GM19023 (cell line): ENCODE measurements around the gene SCP2.

Experiments used
- ATAC-seq: cut with Tn5 transposase; IDR thresholded peaks from one replicate; pipeline ENCODE4 v1.9.1; 2021; ENCODE audit warnings: mild to moderate bottlenecking, moderate library complexity; ENCODE audit not compliant: unreplicated experiment

SCP2 gene

DNA sequence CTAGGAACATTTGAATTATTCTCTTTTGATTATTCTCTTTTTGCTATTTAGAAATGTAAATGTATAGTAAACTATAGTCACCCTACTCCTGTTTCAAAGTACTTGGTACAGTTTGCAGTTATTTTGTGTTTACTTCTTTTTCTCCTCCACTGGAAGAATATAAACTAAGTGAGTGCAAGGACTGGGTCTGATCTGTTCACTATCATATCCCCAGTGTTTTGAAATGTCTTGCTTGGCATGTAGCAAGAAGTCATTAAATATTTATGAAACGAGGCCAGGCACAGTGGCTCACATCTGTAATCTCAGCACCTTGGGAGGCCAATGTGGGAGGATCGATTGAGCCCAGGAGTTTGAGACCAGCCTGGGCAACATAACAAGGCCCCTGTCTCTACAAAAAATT, 99.2 kb downstream of the SCP2 start:
- no peak for ATAC-seq

- ATAC-seq, result no peak
These were observed 104.7 kb downstream of the SCP2 start for GRCh38 chr1:53031732-53032131.

- ATAC-seq, result no peak
These were observed 110.1 kb downstream of the SCP2 start for GRCh38 chr1:53037159-53037558.

DNA sequence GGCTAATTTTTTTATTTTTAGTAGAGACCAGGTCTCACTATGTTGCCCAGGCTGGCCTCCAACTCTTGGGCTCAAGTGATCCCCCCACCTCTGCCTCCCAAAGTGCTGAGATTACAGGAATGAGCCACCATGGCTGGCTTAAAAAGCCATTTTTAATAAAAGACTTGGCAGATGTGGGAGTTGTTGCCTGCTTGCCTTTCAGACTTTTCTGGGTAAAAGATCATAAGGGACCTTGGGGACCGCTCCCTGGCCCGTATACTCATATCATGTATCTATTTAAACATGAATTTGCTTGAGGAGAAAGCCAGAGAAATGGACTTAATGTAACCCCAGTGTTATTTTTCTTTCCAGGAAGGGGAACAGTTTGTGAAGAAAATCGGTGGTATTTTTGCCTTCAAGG, 111.5 kb downstream of the SCP2 start:
- no peak for ATAC-seq

- ATAC-seq, result no peak
These were observed 116.2 kb downstream of the SCP2 start for GRCh38 chr1:53043271-53043670.

- no peak for ATAC-seq
These were observed 117.8 kb downstream of the SCP2 start for GRCh38 chr1:53044926-53045325.

DNA sequence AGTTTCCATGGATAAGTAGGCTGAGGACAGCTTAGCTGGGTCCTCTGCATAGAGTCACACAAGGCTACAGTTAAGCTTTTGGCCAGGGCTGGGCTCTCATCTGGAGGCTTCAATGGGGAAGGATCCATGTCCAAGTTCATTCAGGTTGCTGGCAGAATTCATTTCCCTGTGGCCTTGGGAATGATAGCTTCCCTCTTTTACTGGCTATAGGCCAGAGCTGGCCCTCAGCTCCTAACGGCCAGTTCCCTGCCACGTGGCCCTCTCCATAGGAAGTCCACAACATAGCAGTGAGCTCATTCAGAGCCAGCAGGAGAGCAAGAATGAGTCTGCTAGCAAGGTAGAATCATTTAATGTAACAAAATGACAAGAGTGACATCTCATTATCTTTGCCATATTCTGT, 119.9 kb downstream of the SCP2 start:
- ATAC-seq, result no peak

- ATAC-seq, result no peak
These were observed 121.0 kb downstream of the SCP2 start for GRCh38 chr1:53047737-53048736.

DNA sequence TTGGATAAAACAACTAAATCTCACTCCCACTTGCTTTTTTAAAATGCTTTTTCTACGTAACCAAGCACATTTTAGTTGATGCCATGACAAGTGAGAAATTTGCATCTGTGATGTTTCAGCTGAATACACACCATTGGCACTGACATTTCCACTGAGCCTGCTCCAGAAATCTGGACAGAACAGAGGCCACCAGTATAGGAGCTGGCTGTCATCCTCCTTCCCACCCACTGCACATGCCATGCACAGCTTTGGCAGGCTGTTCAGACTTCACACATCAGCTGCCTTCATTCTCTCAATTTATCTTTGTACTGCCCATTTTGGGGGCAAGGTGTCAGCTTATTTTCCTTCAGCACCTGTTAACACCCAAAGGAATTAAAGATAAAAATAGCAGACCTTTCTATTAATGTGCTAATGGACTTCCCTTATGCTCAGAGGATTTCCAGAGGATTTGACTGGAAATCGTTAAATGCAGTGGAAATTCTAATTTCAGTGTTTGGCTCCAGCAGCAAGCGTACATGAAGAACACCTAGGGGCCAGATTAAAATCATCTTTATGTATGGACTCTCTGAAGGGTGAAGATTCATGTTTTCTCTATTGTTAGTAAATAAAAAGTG, 122.0 kb downstream of the SCP2 start:
- ATAC-seq, result no peak

GRCh38 chr1:53049574-53049967, 122.5 kb downstream of the SCP2 start:
- ATAC-seq, result no peak

- ATAC-seq, result no peak
These were observed 123.2 kb downstream of the SCP2 start for GRCh38 chr1:53050310-53050709.

- ATAC-seq, result no peak
These were observed 124.6 kb downstream of the SCP2 start for GRCh38 chr1:53051676-53052075.

DNA sequence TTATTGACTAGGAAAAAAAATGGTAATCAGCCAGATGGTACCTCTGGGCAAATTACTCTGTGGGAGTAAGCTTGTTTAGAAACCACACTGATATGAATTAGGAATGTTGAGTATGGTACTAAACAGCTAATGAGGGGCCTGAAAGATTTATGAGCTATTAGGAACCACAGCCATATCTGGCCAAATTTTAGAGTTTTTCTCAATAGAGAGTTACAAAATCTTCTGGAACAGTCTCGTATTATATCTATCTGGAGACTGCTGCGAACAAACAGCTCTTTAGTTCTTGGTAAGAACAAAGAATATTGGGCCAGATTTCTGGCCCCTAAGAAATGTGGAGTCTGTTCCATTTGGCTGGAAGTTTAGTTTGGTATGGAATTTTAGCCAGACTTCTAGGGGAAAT, 130.1 kb downstream of the SCP2 start:
- ATAC-seq, result no peak

DNA sequence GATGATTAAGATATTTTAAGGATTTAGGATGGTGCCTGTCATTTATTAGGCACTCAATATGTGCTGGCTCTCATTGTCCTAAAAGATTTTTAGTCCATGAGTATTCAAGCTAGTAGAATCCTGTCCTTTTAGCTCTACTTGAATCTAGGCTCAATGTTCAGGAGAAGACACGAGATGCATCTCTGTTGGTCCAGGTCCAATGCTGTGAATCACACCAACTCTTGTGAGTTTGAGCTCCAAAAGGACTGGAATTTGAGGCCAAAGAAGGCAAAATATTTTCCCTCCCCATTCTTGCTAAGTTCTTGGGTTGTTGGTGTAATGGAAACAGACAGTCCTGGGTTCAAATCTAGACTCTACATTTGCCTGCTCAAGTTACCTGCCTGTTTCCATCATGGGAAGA, 133.5 kb downstream of the SCP2 start:
- ATAC-seq, result no peak

GRCh38 chr1:53061123-53061858, 134.2 kb downstream of the SCP2 start:
- no peak for ATAC-seq

DNA sequence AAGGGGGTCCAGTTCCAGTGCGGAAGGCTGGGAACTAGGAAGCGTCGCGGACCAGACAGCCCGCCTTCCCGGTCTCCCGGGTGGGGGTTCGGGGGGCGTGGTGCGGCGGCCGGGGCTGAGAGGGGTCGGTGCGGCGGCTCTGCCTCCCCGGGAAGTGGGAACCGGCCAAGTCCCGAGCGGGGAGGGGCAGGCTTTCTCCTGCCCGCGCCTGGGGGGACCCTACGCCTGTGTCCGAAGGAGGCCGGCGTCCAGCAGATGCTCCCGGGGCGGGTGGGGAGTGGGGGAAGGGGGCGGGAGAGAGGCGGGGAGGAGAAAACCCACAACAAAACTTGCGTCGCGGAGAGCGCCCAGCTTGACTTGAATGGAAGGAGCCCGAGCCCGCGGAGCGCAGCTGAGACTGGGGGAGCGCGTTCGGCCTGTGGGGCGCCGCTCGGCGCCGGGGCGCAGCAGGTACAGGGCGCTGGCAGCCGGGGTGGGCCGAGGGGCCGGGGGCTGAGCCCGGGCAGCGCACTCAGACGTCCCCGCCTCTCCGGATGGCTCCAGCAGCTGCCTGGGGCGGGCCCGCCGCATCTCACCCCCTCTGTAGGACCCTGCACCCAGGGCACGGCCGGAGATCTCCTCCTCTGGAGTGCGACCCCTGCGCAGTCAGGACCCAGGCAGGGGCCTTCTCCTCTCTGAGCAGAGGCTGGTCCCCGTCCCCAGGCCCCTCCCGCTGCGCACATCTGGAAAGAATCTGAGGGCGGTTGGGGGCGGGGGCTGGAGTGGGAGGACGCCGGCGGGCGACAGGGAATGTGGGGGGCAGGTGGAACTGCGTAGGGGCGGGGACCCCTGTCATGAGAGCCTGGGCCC, 135.0 kb downstream of the SCP2 start, which contains the start of gene PODN:
Gene PODN, plus strand, starts transcription at position 355 of the 849 bp plus-strand sequence. CDS start 7,643 bp downstream, outside the sequence.
- no peak for ATAC-seq

- no peak for ATAC-seq
These were observed 135.9 kb downstream of the SCP2 start for GRCh38 chr1:53062708-53063591.

DNA sequence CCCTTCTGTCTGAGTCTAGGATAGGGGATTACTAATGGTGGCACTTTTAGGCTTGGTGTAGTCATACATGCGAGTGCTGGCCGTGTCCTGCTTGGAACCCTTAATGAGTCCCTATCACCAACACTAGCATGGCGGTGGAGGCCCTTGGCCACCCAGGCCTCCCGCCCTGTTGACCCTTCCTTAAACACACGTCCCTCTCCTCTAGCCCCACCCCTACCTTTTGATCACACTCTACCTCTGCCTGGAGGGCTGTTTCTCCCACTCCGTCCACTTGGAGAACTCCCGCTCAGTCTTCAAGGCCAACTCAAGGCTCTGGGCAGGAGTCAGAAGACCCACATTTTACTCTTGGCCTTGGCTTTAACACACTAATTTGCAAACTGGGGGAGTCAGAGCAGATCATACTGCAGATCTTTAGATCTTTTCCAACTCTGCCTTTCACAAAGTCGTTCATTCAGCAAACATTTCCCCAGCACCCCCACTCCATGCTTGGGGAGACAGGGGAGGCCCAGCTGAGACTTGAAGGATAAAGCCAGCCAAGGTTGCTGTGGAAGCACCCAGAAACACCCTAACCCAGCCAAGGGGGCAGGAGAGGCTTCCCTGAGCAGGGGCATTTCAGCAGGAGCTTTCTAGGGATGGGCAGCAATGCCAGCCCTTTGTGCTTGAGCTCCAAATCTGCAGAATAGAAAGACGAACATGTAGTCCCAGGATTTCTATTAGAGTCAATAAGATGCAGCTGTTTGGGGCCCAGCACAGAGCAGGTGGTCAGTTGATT, 136.9 kb downstream of the SCP2 start:
- ATAC-seq, result no peak

- ATAC-seq, result no peak
These were observed 138.3 kb downstream of the SCP2 start for GRCh38 chr1:53065391-53065790.
